HL-60 (cell line): Measurements from ENCODE around the gene ROBO1.

Experiments used
- CTCF ChIP-seq: IDR thresholded peaks from one replicate; pipeline ENCODE4 v1.5.1; 2011; ENCODE audit warnings: low read length, control low read depth, inconsistent platforms; ENCODE audit not compliant: insufficient read depth
- GABPA ChIP-seq: IDR thresholded peaks from 2 replicates; pipeline ENCODE4 v1.6.1; 2012; ENCODE audit warnings: low read depth

- no peak for TF ChIP-seq CTCF
- TF ChIP-seq GABPA = no peak
Observed at GRCh38 chr3:79159736-79160135, 608.1 kb downstream of the ROBO1 start.
